Measurements from ENCODE around the gene CTRL.

DNA sequence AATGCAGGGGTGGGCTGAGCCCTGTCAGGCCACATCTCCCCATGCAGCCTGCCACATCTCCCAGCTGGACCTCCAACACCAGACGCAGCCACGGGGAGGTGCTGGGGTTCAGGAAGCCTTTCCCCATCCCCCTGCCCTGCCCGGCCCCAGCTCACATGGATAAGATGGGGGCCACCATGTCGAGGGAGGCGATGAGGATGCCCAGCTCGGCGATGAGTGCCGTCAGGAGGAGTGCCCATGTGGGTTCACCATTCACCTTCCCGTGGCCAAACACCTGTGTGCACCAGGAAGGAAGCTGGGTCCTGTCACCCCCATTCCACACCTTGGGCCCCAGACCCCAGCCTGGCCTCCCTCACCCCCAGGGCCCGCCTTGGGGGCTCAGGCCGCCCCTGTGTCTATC, 18.0 kb upstream of the CTRL start:
- TF ChIP-seq, protein P1, sequence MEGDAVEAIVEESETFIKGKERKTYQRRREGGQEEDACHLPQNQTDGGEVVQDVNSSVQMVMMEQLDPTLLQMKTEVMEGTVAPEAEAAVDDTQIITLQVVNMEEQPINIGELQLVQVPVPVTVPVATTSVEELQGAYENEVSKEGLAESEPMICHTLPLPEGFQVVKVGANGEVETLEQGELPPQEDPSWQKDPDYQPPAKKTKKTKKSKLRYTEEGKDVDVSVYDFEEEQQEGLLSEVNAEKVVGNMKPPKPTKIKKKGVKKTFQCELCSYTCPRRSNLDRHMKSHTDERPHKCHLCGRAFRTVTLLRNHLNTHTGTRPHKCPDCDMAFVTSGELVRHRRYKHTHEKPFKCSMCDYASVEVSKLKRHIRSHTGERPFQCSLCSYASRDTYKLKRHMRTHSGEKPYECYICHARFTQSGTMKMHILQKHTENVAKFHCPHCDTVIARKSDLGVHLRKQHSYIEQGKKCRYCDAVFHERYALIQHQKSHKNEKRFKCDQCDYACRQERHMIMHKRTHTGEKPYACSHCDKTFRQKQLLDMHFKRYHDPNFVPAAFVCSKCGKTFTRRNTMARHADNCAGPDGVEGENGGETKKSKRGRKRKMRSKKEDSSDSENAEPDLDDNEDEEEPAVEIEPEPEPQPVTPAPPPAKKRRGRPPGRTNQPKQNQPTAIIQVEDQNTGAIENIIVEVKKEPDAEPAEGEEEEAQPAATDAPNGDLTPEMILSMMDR (IDR thresholded peaks at IDR 0.05): no peak
- TF ChIP-seq POLR2AphosphoS5 (IDR thresholded peaks at IDR 0.05; ENCODE audit: insufficient read depth in 1 of 2, low read depth in 1 of 2) (no peak), POLR2A (IDR thresholded peaks at IDR 0.05) (no peak)

All from vagina (tissue), 2 donors.